Astrocyte (in vitro differentiated cells and primary cell): Measurements from ENCODE around the gene CHKA. TPM values are rescaled to one million over a fixed set of nuclear protein-coding genes. Genes with fewer than 3 reads are reported as not detected.

Experiments used
- DNase-seq: peaks from one replicate; pipeline ENCODE4 v3.0.0-alpha.2; 2010; ENCODE audit warnings: low read depth
- FAIRE-seq: peaks from 2 replicates; lab custom pipeline; 2011; peaks lifted over from hg19 to GRCh38; lab: Jason Lieb, UNC
- H2AFZ ChIP-seq: 2 replicates; pipeline ENCODE4 v1.6.0; 2012; ENCODE audit warnings: low read depth, low read length, inconsistent platforms
- H3K27ac ChIP-seq: 2 replicates; pipeline ENCODE4 v1.5.1; 2011; ENCODE audit warnings: low read depth, low read length, inconsistent platforms
- H3K27me3 ChIP-seq: 2 replicates; pipeline ENCODE4 v1.6.0; 2011; ENCODE audit warnings: low read length, inconsistent platforms; ENCODE audit not compliant: insufficient read depth
- H3K36me3 ChIP-seq: 2 replicates; pipeline ENCODE4 v1.5.1; 2011; ENCODE audit warnings: low read length, inconsistent platforms; ENCODE audit not compliant: insufficient read depth
- H3K4me1 ChIP-seq: 2 replicates; pipeline ENCODE4 v1.5.1; 2011; ENCODE audit warnings: low read length, inconsistent platforms; ENCODE audit not compliant: insufficient read depth
- H3K4me2 ChIP-seq: 2 replicates; pipeline ENCODE4 v1.6.0; 2012; ENCODE audit warnings: low read length, inconsistent platforms
- H3K4me3 ChIP-seq: 2 replicates; pipeline ENCODE4 v1.5.1; 2011; ENCODE audit warnings: low read depth, mild to moderate bottlenecking, low read length, inconsistent platforms; ENCODE audit not compliant: insufficient read depth
- H3K79me2 ChIP-seq: 2 replicates; pipeline ENCODE4 v1.6.0; 2012; ENCODE audit warnings: mild to moderate bottlenecking, low read length, inconsistent platforms; ENCODE audit not compliant: insufficient read depth
- H3K9ac ChIP-seq: 2 replicates; pipeline ENCODE4 v1.6.0; 2012; ENCODE audit warnings: mild to moderate bottlenecking, low read length, inconsistent platforms
- H3K9me3 ChIP-seq: 2 replicates; pipeline ENCODE4 v1.5.1; 2012; ENCODE audit warnings: low read depth, mild to moderate bottlenecking, low read length, inconsistent platforms; ENCODE audit not compliant: insufficient read depth
- H4K20me1 ChIP-seq: 2 replicates; pipeline ENCODE4 v1.6.0; 2012; ENCODE audit warnings: low read length, inconsistent platforms; ENCODE audit not compliant: insufficient read depth
- H3K27ac Mint-ChIP-seq: one replicate; pipeline ENCODE4 v1.8.0; 2021; ENCODE audit warnings: mild to moderate bottlenecking, mixed read lengths; ENCODE audit not compliant: unreplicated experiment
- H3K27me3 Mint-ChIP-seq: one replicate; pipeline ENCODE4 v1.8.0; 2021; ENCODE audit warnings: low read depth, mixed read lengths; ENCODE audit not compliant: unreplicated experiment
- H3K36me3 Mint-ChIP-seq: one replicate; pipeline ENCODE4 v1.8.0; 2021; ENCODE audit warnings: low read depth, mixed read lengths; ENCODE audit not compliant: unreplicated experiment
- H3K4me1 Mint-ChIP-seq: one replicate; pipeline ENCODE4 v1.8.0; 2021; ENCODE audit warnings: low read depth, mixed read lengths; ENCODE audit not compliant: unreplicated experiment
- H3K4me3 Mint-ChIP-seq: one replicate; pipeline ENCODE4 v1.8.0; 2021; ENCODE audit warnings: mild to moderate bottlenecking, moderate library complexity, mixed read lengths; ENCODE audit not compliant: unreplicated experiment
- H3K9me3 Mint-ChIP-seq: one replicate; pipeline ENCODE4 v1.8.0; 2021; ENCODE audit warnings: mild to moderate bottlenecking, mixed read lengths; ENCODE audit not compliant: unreplicated experiment
- CTCF ChIP-seq: IDR thresholded peaks from 2 replicates; pipeline ENCODE4 v1.5.1; 2011; ENCODE audit warnings: low read depth, mild to moderate bottlenecking, inconsistent platforms, low read length, moderate library complexity; ENCODE audit not compliant: insufficient read depth
- EZH2 ChIP-seq: IDR thresholded peaks from 2 replicates; pipeline ENCODE4 v1.6.1; 2012; ENCODE audit warnings: mild to moderate bottlenecking, low read length, inconsistent platforms; ENCODE audit not compliant: insufficient read depth
- total RNA-seq: library from RNA; stranded (reverse); gene quantifications from 2 replicates; pipeline ENCODE4 v1.2.1, GENCODE V29; 2021

The CHKA gene
- total RNA-seq, 1 donor from 2014 or later, result 37.7 TPM

GRCh38 chr11:68146704-68147474 lies 25.7 kb upstream of the CHKA start:
- H3K9me3 ChIP-seq, result no peaks in the 10 kb centered on the region
- H3K4me3 Mint-ChIP-seq, result no peak overlapping the region
- H3K9me3 Mint-ChIP-seq, result no peaks in the 10 kb centered on the region
- H3K4me2 ChIP-seq, result no peak overlapping the region
- H4K20me1 ChIP-seq, result no peaks in the 10 kb centered on the region
- no peak overlapping the region for H3K9ac ChIP-seq
- no peaks in the 10 kb centered on the region for H3K36me3 ChIP-seq
- H3K27me3 ChIP-seq, result no peaks in the 10 kb centered on the region
- no peak overlapping the region for H3K4me3 ChIP-seq
- H3K27ac Mint-ChIP-seq, result no peak overlapping the region
- H3K27ac ChIP-seq, result no peak overlapping the region
- H2AFZ ChIP-seq, result no peak overlapping the region
- H3K4me1 Mint-ChIP-seq, result no peaks in the 10 kb centered on the region
- peaks cover 10% of the 10 kb centered on the region for H3K4me1 ChIP-seq
- peaks cover 8% of the 10 kb centered on the region for H3K27me3 Mint-ChIP-seq
- no peaks in the 10 kb centered on the region for H3K79me2 ChIP-seq
- no peak for FAIRE-seq
- DNase-seq, result no peak
- TF ChIP-seq EZH2, result no peak
- TF ChIP-seq CTCF, result no peak
- no peaks in the 10 kb centered on the region for H3K36me3 Mint-ChIP-seq

- Mint-ChIP-seq H3K27ac (no peak overlapping the region), H3K9me3 (no peaks in the 10 kb centered on the region), H3K4me3 (no peak overlapping the region), H3K4me1 (no peaks in the 10 kb centered on the region), H3K27me3 (peaks cover 8% of the 10 kb centered on the region), H3K36me3 (no peaks in the 10 kb centered on the region)
- Histone ChIP-seq H3K9ac (no peak overlapping the region), H3K27me3 (no peaks in the 10 kb centered on the region), H4K20me1 (no peaks in the 10 kb centered on the region), H3K79me2 (no peaks in the 10 kb centered on the region), H2AFZ (no peak overlapping the region), H3K4me1 (peaks cover 10% of the 10 kb centered on the region), H3K36me3 (no peaks in the 10 kb centered on the region), H3K27ac (no peak overlapping the region), H3K9me3 (no peaks in the 10 kb centered on the region), H3K4me3 (no peak overlapping the region), H3K4me2 (no peak overlapping the region)
- TF ChIP-seq CTCF (no peak), EZH2 (no peak)
- FAIRE-seq (no peak), DNase-seq (no peak)
Observed at GRCh38 chr11:68146010-68146540, 24.9 kb upstream of the CHKA start.
